PC-3 (cell line): ENCODE data around the gene EZH1. TPM values are rescaled to one million over a fixed set of nuclear protein-coding genes. Genes with fewer than 3 reads are reported as not detected.
"Not testable (repeated sequence)": the region's sequence is repeated elsewhere in the genome, so short reads cannot be mapped to it uniquely, and the experiment has no call there.

Experiments used
- ATAC-seq: fragments of 200-7000 bp; cut with Tn5 transposase; 2 replicates; pipeline ENCODE4 v1.9.1; 2020; ENCODE audit warnings: mild to moderate bottlenecking, moderate library complexity
- BruUV-seq: library from RNA; stranded (reverse); fragments of 400-500 nt; replicated peaks from 2 replicates; lab custom pipeline; 2021; lab: Mats Ljungman, UMichigan
- CTCF ChIA-PET: fragments of 300-600 bp; sonication (Branson Sonifier 250); formaldehyde crosslinking; loops from one replicate; lab custom pipeline; 2022; ENCODE audit warnings: antibody characterized with exemption; lab: Charles Lee
- POLR2A ChIA-PET: fragments of 300-600 bp; sonication (Branson Sonifier 250); formaldehyde crosslinking; loops from one replicate; lab custom pipeline; 2022; ENCODE audit warnings: antibody characterized with exemption; ENCODE audit not compliant: unreplicated experiment; lab: Charles Lee
- DNase-seq: peaks from one replicate; pipeline ENCODE4 v3.0.0-alpha.2; 2015
- H2AFZ ChIP-seq: fragments of 300-600 bp; sonication (generic); 2 replicates; pipeline ENCODE4 v1.6.0; 2016; ENCODE audit warnings: antibody characterized with exemption, low read length
- H3F3A ChIP-seq: fragments of 300-600 bp; sonication (generic); one replicate; pipeline ENCODE4 v1.6.0; 2017; ENCODE audit warnings: antibody characterized with exemption, low read length, control low read depth, mild to moderate bottlenecking; ENCODE audit not compliant: unreplicated experiment
- H3K27ac ChIP-seq: fragments of 300-600 bp; sonication (generic); 2 replicates; pipeline ENCODE4 v1.5.1; 2016; ENCODE audit warnings: mild to moderate bottlenecking, low read length
- H3K27me3 ChIP-seq: fragments of 300-600 bp; sonication (generic); 2 replicates; pipeline ENCODE4 v1.6.1; 2016; ENCODE audit warnings: low read length, mixed read lengths
- H3K36me3 ChIP-seq: fragments of 300-600 bp; sonication (generic); 2 replicates; pipeline ENCODE4 v1.6.1; 2016; ENCODE audit warnings: low read depth, mixed run types, low read length, mixed read lengths
- H3K4me1 ChIP-seq: fragments of 300-600 bp; sonication (generic); 2 replicates; pipeline ENCODE4 v1.5.1; 2016; ENCODE audit warnings: low read length; ENCODE audit not compliant: insufficient read depth
- H3K4me2 ChIP-seq: fragments of 300-600 bp; sonication (generic); 2 replicates; pipeline ENCODE4 v1.6.0; 2016; ENCODE audit warnings: low read length
- H3K4me3 ChIP-seq: fragments of 300-600 bp; sonication (generic); 2 replicates; pipeline ENCODE4 v1.5.1; 2016; ENCODE audit warnings: mild to moderate bottlenecking, low read length, mixed read lengths
- H3K79me2 ChIP-seq: fragments of 300-600 bp; sonication (generic); 2 replicates; pipeline ENCODE4 v1.6.1; 2017; ENCODE audit warnings: low read length, mixed read lengths
- H3K9ac ChIP-seq: fragments of 300-600 bp; sonication (generic); 2 replicates; pipeline ENCODE4 v1.6.0; 2016; ENCODE audit warnings: mild to moderate bottlenecking, low read length
- H3K9me2 ChIP-seq: fragments of 300-600 bp; sonication (generic); replicated peaks from 2 replicates; pipeline ENCODE4 v1.6.1; 2016; ENCODE audit warnings: mixed run types, low read length, mixed read lengths
- H3K9me3 ChIP-seq: fragments of 300-600 bp; sonication (generic); 2 replicates; pipeline ENCODE4 v1.6.1; 2016; ENCODE audit warnings: low read length, mixed read lengths
- H4K20me1 ChIP-seq: fragments of 300-600 bp; sonication (generic); 2 replicates; pipeline ENCODE4 v1.6.1; 2016; ENCODE audit warnings: low read length, mixed read lengths
- CTCF ChIP-seq: fragments of 300-600 bp; sonication (generic); conservative IDR thresholded peaks from 2 replicates; pipeline ENCODE4 v1.5.1; 2017; ENCODE audit warnings: antibody characterized with exemption, low read depth, mild to moderate bottlenecking, low read length
- EZH2 ChIP-seq: fragments of 300-600 bp; sonication (generic); IDR thresholded peaks from one replicate; pipeline ENCODE4 v1.6.1; 2017; ENCODE audit warnings: antibody characterized with exemption, mild to moderate bottlenecking, low read length; ENCODE audit not compliant: unreplicated experiment
- EZH2phosphoT487 ChIP-seq: fragments of 300-600 bp; sonication (generic); IDR thresholded peaks from 2 replicates; pipeline ENCODE4 v1.6.1; 2018; ENCODE audit warnings: mild to moderate bottlenecking, antibody characterized with exemption, low read length, borderline replicate concordance
- intact Hi-C: fragments of 100-400 bp; cut with micrococcal nuclease; formaldehyde crosslinking; loops from 2 replicates; pipeline ENCODE4 v1.9.0; 2023
- total RNA-seq: library from RNA; depleted of rRNA; stranded (reverse); fragments of >200 nt; gene quantifications from 2 replicates; pipeline ENCODE4 v1.2.3, GENCODE V29; 2014

EZH1 gene
- total RNA-seq, 1 experiment from 2014 or later = 5.8 TPM

GRCh38 chr17:42667088-42667951 is 77.5 kb downstream of the EZH1 start:
- no peak overlapping the region for H3K4me3 ChIP-seq
- no TSS peak for BruUV-seq

DNA sequence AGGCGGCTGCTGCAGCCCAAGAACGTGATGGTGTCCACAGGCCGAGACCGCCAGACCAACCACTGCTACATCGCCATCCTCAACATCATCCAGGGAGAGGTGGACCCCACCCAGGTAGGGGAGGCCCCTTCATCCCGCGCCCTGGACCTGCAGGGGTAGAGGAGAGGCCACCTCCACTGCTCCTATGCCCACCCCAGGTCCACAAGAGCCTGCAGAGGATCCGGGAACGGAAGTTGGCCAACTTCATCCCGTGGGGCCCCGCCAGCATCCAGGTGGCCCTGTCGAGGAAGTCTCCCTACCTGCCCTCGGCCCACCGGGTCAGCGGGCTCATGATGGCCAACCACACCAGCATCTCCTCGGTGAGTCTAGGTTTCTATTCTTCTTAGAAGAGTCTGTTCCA is 78.7 kb downstream of the EZH1 start:
- H3K4me1 ChIP-seq = peaks cover 19% of the 10 kb centered on the region
- H3K4me2 ChIP-seq, intact Hi-C loops, DNase-seq, H4K20me1 ChIP-seq, H3F3A ChIP-seq, H3K9me2 ChIP-seq, H3K9me3 ChIP-seq, H3K9ac ChIP-seq, ATAC-seq, H2AFZ ChIP-seq, H3K4me3 ChIP-seq, H3K79me2 ChIP-seq, CTCF ChIA-PET, H3K27me3 ChIP-seq, BruUV-seq, H3K36me3 ChIP-seq, H3K27ac ChIP-seq: not testable (repeated sequence)
- POLR2A ChIA-PET = interaction anchor here (0.6 kb wide), 1 partner anchor 13 kb away, joined by 3 read pairs; no protein-coding TSS in a partner anchor

More at GRCh38 chr17:42667088-42667951, 77.5 kb downstream of the EZH1 start:
- Histone ChIP-seq H3K79me2 (no peaks in the 10 kb centered on the region), H3K4me2 (peak overlapping the region; percentile 46), H3F3A (no peaks in the 10 kb centered on the region), H3K4me1 (peaks cover 17% of the 10 kb centered on the region), H3K9ac (no peak overlapping the region), H4K20me1 (no peaks in the 10 kb centered on the region), H3K9me3 (no peaks in the 10 kb centered on the region), H3K36me3 (no peaks in the 10 kb centered on the region), H3K9me2 (no peaks in the 10 kb centered on the region), H2AFZ (no peak overlapping the region), H3K27me3 (no peaks in the 10 kb centered on the region), H3K27ac (peak overlapping the region; percentile 57)
- ATAC-seq (peak; percentile 96), DNase-seq (peak; percentile 90)
- TF ChIP-seq EZH2phosphoT487 (no peak), EZH2 (no peak), CTCF (no peak)
- intact Hi-C loops = no loop called here
- CTCF ChIA-PET = no interaction called here
- POLR2A ChIA-PET = interaction anchor here (0.6 kb wide), 1 partner anchor 12 kb away, joined by 3 read pairs; no protein-coding TSS in a partner anchor

DNA sequence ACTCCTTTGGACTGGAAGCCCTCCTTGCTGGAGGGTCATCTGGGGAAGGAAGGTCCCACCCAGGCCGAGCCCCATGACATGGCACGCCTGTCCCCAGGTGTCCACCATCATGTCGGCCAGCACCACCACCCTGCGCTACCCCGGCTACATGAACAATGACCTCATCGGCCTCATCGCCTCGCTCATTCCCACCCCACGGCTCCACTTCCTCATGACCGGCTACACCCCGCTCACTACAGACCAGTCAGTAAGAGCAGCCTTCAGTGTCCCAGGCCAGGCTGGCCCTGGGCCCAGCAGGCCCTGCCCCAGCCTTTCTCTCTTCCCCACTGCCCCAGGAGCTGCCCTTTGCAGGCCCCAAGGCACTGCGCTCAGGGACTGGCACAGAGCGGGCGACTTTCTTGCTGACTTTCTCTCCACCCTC is 79.2 kb downstream of the EZH1 start:
- no peak for ATAC-seq
- H3K4me2 ChIP-seq = no peak overlapping the region
- no peaks in the 10 kb centered on the region for H3K9me3 ChIP-seq
- H3K36me3 ChIP-seq = no peaks in the 10 kb centered on the region
- intact Hi-C loops = no loop called here
- no peaks in the 10 kb centered on the region for H3F3A ChIP-seq
- no peaks in the 10 kb centered on the region for H3K9me2 ChIP-seq
- H3K27ac ChIP-seq = no peak overlapping the region
- TF ChIP-seq EZH2phosphoT487 (no peak), CTCF (no peak), EZH2 (no peak)
- H2AFZ ChIP-seq = no peak overlapping the region
- no peaks in the 10 kb centered on the region for H3K79me2 ChIP-seq
- CTCF ChIA-PET = no interaction called here
- H3K4me3 ChIP-seq = no peak overlapping the region
- H3K27me3 ChIP-seq = no peaks in the 10 kb centered on the region
- POLR2A ChIA-PET = no interaction called here
- BruUV-seq = no TSS peak
- DNase-seq = no peak
- no peaks in the 10 kb centered on the region for H4K20me1 ChIP-seq
- peaks cover 23% of the 10 kb centered on the region for H3K4me1 ChIP-seq
- H3K9ac ChIP-seq = no peak overlapping the region
